ENCODE results near the gene ST8SIA6.
"Not testable (repeated sequence)": the region's sequence is repeated elsewhere in the genome, so short reads cannot be mapped to it uniquely, and the experiment has no call there.

ST8SIA6 gene

GRCh38 chr10:17457083-17457482, 2.7 kb upstream of the ST8SIA6 start:
- no peak for DNase-seq (ENCODE audit: low read depth)

GRCh38 chr10:17456032-17456548, 1.7 kb upstream of the ST8SIA6 start:
- no peak for DNase-seq (ENCODE audit: low read depth)

DNA sequence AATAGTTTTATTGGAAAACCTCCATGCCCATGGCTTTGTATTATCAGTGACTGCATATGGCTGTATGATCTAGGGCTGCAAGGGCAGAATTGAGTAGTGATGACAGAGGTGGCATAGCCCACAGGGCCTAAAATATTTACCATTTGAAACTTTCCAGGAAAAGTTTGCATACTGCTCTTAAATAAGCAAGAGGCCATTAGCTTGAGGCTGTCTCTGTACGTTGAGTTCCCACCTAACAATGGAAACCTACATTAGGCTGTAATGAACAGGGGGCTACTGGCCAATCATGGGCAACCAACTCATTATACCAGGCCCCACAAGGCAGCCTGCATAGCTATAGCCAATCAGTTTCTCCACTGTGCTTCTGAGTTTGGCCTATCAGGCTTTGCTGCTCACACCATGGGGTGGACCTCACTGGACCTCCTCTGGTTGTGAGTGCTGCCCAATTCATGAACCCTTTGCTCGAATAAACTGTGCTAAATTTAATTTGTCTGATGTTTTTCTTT, 673 bp upstream of the ST8SIA6 start:
- no peak for DNase-seq (ENCODE audit: low read depth)

DNA sequence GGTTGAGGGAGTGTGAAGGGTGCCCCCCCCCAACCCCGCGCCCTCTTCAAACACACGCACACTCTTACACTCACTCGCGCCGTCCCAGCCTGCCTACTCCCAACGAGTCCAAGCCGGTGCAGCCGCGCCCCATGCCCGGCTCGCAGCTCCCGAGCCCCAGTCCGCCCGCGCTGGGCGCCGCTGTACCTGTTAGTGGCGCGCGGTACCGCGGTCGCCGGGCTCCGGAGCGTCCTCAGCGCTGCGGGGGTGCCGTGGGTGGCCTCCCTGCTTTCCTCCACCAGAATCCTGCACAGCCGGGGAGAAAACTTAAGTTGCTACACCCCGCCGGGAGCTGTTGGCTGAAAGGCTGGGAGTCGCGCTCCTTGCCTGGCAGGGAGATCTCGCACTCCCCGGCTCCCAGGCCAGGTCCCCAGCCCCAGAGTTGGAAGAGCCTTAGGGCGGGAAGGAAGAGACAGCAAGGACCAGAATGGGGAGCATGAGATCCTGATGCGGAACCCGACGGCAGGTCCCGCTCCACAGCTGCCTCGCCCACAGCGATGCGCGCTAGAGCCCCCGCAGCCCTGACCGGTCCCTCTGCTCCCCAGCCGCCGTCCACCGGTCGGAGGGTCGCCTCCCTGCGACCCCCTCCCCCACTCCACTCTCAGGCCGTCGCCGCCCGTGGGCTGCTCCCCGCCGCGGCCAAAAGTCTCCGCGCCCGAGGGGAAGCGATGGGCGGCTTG, 863 bp downstream of the ST8SIA6 start:
- DNase-seq (ENCODE audit: low read depth), result peak; percentile 15

DNA sequence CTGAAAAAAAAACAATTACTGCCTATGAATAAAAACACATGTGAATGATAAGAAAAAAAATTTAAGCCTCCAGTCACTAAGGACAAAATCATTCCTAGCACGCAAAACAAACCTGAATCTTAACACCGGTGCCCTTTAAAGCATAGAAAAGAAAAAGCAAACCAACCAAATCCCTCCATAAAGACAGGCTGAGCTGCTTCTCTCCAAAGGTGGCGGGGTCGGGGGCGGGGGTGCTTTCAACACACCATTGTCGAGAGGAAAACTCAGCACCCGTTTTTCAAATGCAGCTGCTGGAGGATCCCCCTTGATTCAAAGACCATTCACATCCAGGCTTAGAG, 1.4 kb downstream of the ST8SIA6 start:
- DNase-seq (ENCODE audit: low read depth), result no peak

DNA sequence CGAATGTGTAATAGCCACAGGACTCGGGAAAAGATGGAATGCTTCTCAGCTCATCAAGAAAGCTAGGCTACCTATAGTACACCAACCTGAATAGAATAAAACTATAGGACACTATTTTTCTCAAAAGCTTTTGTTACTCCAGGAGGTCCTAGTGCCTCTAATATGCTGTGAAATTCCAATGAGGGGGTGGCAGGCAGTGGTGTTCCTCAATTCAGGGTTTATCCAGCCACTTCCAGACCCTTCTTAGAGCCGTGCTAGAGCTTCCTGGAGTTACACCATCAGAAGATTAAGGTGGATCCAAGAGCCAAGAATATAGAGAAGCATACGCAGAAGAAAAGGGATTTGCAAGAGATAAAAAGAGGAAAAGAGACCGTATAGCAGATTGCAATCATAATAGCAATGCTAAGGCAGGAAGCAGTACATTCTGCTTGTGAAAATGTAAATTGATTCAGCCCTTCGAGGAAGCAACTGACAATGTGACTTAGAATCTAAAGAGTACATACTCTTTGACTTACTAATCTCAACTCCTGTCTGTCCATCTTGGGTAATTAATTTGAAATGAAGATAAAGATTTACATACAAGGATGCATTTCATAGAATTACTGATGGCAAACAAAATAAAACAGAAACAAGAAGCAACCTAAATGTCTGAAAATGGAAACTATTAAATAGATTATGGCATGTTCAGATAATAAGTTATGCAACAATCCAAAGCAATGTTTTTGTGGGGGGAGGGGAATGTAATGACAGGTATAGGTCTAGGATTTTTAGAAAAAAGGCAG, 2.1 kb downstream of the ST8SIA6 start:
- DNase-seq (ENCODE audit: low read depth), result no peak

GRCh38 chr10:17450024-17450423, 4.4 kb downstream of the ST8SIA6 start:
- no peak for DNase-seq (ENCODE audit: low read depth)

DNA sequence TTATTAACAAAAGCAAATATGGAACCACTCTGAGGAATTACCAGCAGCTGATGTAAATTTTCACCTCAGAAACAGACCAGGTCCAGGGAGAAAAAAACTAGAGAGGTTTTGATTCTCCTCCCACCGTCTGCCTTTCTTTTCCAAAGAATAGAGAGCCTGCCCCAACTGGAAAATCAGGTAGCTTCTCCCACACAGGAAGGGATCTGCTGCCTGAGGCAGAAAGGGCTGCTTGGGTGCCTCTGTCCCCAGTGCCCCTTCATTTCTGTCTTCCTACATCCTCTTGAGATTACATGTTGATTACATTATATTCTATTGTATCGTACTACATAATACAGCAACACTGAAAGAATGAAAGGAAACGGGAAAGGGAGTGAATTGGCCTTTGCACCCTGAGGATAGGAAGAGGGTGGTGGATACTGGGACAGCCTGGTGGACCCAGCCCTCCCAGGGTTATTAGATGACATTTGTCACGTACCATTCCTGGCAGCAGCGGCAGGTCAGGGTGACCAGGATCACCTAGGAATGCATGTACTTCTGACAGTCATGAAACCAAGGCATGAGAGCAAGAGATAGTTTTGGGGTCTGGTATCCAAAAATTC, 8.9 kb downstream of the ST8SIA6 start:
- DNase-seq (ENCODE audit: low read depth), result no peak

DNA sequence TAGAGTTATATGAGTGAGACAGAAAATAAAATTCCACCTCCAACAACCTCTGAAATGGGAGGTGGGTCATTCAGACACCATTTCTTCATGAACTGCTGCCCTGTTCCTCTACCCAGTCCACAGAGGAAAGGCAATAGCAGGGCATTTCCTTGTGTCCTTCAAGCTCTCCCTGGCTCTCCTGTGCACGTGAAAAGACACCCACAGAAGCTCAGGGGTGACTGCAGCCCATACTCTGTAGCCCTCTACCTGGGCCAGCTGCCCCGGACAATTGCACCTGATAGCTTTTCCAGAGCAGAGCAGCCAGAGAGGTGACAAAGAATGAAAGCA, 10.0 kb downstream of the ST8SIA6 start:
- no peak for DNase-seq (ENCODE audit: low read depth)

- DNase-seq (ENCODE audit: low read depth), result no peak
Observed at GRCh38 chr10:17443707-17444387, 10.5 kb downstream of the ST8SIA6 start.

GRCh38 chr10:17438583-17438982, 15.8 kb downstream of the ST8SIA6 start:
- DNase-seq (ENCODE audit: low read depth), result no peak

- DNase-seq (ENCODE audit: low read depth), result not testable (repeated sequence)
Observed at GRCh38 chr10:17436578-17436977, 17.8 kb downstream of the ST8SIA6 start.

GRCh38 chr10:17435953-17436352, 18.4 kb downstream of the ST8SIA6 start:
- no peak for DNase-seq (ENCODE audit: low read depth)

- no peak for DNase-seq (ENCODE audit: low read depth)
Observed at GRCh38 chr10:17435187-17435586, 19.2 kb downstream of the ST8SIA6 start.

GRCh38 chr10:17432723-17433122, 21.7 kb downstream of the ST8SIA6 start:
- DNase-seq (ENCODE audit: low read depth), result no peak

GRCh38 chr10:17431871-17432311, 22.5 kb downstream of the ST8SIA6 start:
- no peak for DNase-seq (ENCODE audit: low read depth)

GRCh38 chr10:17430647-17431355, 23.6 kb downstream of the ST8SIA6 start:
- no peak for DNase-seq (ENCODE audit: low read depth)

DNA sequence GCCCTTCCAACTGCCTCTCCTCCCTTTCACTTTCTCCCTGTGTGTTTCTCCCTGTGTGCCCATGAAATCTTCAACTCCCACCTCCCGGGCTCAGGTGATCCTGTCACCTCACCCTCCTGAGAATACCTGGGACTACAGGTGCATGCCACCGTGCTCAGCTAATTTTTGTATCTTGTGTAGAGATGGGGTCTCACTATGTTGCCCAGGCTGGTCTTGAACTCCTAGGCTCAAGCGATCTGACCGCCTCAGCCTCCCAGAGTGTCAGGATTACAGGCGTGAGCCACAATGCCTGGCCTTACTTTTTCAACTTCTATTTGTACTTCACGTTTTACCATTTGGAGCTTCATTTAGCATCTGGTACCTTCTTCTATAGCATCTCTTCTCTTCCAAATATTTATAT, 24.9 kb downstream of the ST8SIA6 start:
- DNase-seq (ENCODE audit: low read depth), result no peak

GRCh38 chr10:17428351-17429097, 25.9 kb downstream of the ST8SIA6 start:
- DNase-seq (ENCODE audit: low read depth), result no peak

- DNase-seq (ENCODE audit: low read depth), result no peak
Observed at GRCh38 chr10:17427666-17428350, 26.6 kb downstream of the ST8SIA6 start.

Measured in HS-27A (cell line).